ENCODE measurements around the gene CHRNB2. TPM values are rescaled to one million over a fixed set of nuclear protein-coding genes. Genes with fewer than 3 reads are reported as not detected.

Gene CHRNB2
- total RNA-seq, 1 donor from 2014 or later = 2.7 TPM

- no peak for DNase-seq (ENCODE audit: low spot score, unreplicated experiment)
- H3K4me3 Mint-ChIP-seq (ENCODE audit: low read depth) = no peak overlapping the region
- H3K9me3 Mint-ChIP-seq (ENCODE audit: low read depth) = no peaks in the 10 kb centered on the region
- no peak for TF ChIP-seq CTCF (IDR thresholded peaks at IDR 0.05; ENCODE audit: unreplicated experiment)
- no peaks in the 10 kb centered on the region for H3K27me3 Mint-ChIP-seq
- no peaks in the 10 kb centered on the region for H3K4me1 Mint-ChIP-seq (ENCODE audit: low read depth)
- no peak overlapping the region for H3K27ac Mint-ChIP-seq
- peaks cover 19% of the 10 kb centered on the region for H3K36me3 Mint-ChIP-seq (ENCODE audit: insufficient read depth)
These were observed 28.0 kb downstream of the CHRNB2 start for GRCh38 chr1:154595621-154596020.

GRCh38 chr1:154598871-154599635 is 31.5 kb downstream of the CHRNB2 start:
- no peak for TF ChIP-seq CTCF (IDR thresholded peaks at IDR 0.05; ENCODE audit: unreplicated experiment)
- Mint-ChIP-seq H3K36me3 (ENCODE audit: insufficient read depth) (peaks cover 10% of the 10 kb centered on the region), H3K4me1 (ENCODE audit: low read depth) (no peaks in the 10 kb centered on the region), H3K9me3 (ENCODE audit: low read depth) (no peaks in the 10 kb centered on the region), H3K27me3 (no peaks in the 10 kb centered on the region), H3K27ac (no peak overlapping the region), H3K4me3 (ENCODE audit: low read depth) (no peak overlapping the region)
- DNase-seq (ENCODE audit: low spot score, unreplicated experiment) = no peak

- peak overlapping the region; percentile 82 for H3K27ac Mint-ChIP-seq
- peaks cover 6% of the 10 kb centered on the region for H3K36me3 Mint-ChIP-seq (ENCODE audit: insufficient read depth)
- H3K4me1 Mint-ChIP-seq (ENCODE audit: low read depth) = no peaks in the 10 kb centered on the region
- no peaks in the 10 kb centered on the region for H3K27me3 Mint-ChIP-seq
- no peak for DNase-seq (ENCODE audit: low spot score, unreplicated experiment)
- H3K9me3 Mint-ChIP-seq (ENCODE audit: low read depth) = no peaks in the 10 kb centered on the region
- H3K4me3 Mint-ChIP-seq (ENCODE audit: low read depth) = no peak overlapping the region
- TF ChIP-seq CTCF (IDR thresholded peaks at IDR 0.05; ENCODE audit: unreplicated experiment) = no peak
These were observed 32.1 kb downstream of the CHRNB2 start for GRCh38 chr1:154599658-154600057.

GRCh38 chr1:154603317-154603716 is 35.7 kb downstream of the CHRNB2 start:
- H3K27ac Mint-ChIP-seq = no peak overlapping the region
- H3K4me3 Mint-ChIP-seq (ENCODE audit: low read depth) = no peak overlapping the region
- no peaks in the 10 kb centered on the region for H3K9me3 Mint-ChIP-seq (ENCODE audit: low read depth)
- H3K4me1 Mint-ChIP-seq (ENCODE audit: low read depth) = peaks cover 7% of the 10 kb centered on the region
- no peak for DNase-seq (ENCODE audit: low spot score, unreplicated experiment)
- peaks cover 4% of the 10 kb centered on the region for H3K36me3 Mint-ChIP-seq (ENCODE audit: insufficient read depth)
- no peaks in the 10 kb centered on the region for H3K27me3 Mint-ChIP-seq
- no peak for TF ChIP-seq CTCF (IDR thresholded peaks at IDR 0.05; ENCODE audit: unreplicated experiment)

GRCh38 chr1:154605534-154605933 is 38.0 kb downstream of the CHRNB2 start:
- no peak overlapping the region for H3K4me3 Mint-ChIP-seq (ENCODE audit: low read depth)
- H3K27ac Mint-ChIP-seq = no peak overlapping the region
- H3K36me3 Mint-ChIP-seq (ENCODE audit: insufficient read depth) = no peaks in the 10 kb centered on the region
- no peaks in the 10 kb centered on the region for H3K9me3 Mint-ChIP-seq (ENCODE audit: low read depth)
- H3K4me1 Mint-ChIP-seq (ENCODE audit: low read depth) = peaks cover 11% of the 10 kb centered on the region
- DNase-seq (ENCODE audit: low spot score, unreplicated experiment) = no peak
- TF ChIP-seq CTCF (IDR thresholded peaks at IDR 0.05; ENCODE audit: unreplicated experiment) = no peak
- no peaks in the 10 kb centered on the region for H3K27me3 Mint-ChIP-seq

Data from progenitor cell of endocrine pancreas (in vitro differentiated cells).